Lower leg skin (tissue), 3 donors: ENCODE measurements around the gene RNF7.

Experiments
- POLR2A ChIP-seq, 2 donors: fragments of 450-650 bp; IDR thresholded peaks; one replicate each; pipeline ENCODE4 v1.6.1; 2016 to 2017; ENCODE audit warnings: antibody characterized with exemption in 2 of 2, mild to moderate bottlenecking in 1 of 2, moderate library complexity in 1 of 2
- TF ChIP-seq, protein P1 (sequence below), 3 donors: fragments of 450-650 bp; IDR thresholded peaks; one replicate each; pipeline ENCODE4 v1.5.1; 2016; ENCODE audit warnings: antibody characterized with exemption in 3 of 3, mild to moderate bottlenecking in 3 of 3, moderate library complexity in 2 of 3

DNA sequence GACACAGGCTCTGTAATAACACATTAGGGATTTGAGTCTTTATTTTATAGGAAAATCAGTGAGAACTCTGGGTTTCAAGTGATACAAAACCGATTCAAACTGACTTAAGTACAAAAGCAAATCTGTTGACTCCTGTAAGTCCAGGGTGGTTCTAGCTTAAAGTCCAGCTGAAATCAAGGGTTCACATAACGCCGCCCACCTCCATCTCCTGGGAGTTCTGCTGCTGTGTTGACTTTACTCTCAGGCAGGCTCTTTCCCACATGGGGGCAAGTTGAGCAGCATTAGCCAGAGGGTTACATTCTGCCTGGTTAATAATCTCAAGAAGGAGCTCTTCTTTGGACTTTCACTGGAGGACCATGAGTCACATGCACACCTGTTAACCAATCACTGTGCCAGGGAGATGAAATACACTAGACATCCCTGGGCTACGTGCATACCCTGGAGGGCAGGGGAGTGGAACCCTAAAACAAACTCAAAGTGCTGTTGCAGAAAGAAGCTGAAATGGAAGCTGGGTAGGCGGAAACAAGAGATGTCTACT is 9.7 kb upstream of the RNF7 start:
- TF ChIP-seq, protein P1, sequence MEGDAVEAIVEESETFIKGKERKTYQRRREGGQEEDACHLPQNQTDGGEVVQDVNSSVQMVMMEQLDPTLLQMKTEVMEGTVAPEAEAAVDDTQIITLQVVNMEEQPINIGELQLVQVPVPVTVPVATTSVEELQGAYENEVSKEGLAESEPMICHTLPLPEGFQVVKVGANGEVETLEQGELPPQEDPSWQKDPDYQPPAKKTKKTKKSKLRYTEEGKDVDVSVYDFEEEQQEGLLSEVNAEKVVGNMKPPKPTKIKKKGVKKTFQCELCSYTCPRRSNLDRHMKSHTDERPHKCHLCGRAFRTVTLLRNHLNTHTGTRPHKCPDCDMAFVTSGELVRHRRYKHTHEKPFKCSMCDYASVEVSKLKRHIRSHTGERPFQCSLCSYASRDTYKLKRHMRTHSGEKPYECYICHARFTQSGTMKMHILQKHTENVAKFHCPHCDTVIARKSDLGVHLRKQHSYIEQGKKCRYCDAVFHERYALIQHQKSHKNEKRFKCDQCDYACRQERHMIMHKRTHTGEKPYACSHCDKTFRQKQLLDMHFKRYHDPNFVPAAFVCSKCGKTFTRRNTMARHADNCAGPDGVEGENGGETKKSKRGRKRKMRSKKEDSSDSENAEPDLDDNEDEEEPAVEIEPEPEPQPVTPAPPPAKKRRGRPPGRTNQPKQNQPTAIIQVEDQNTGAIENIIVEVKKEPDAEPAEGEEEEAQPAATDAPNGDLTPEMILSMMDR (IDR thresholded peaks at IDR 0.05) = no peak
- no peak for TF ChIP-seq POLR2A (IDR thresholded peaks at IDR 0.05)
